ENCODE data around the gene HOXA9.

HOXA9 gene

GRCh38 chr7:27165089-27165995 is at the start of gene HOXA9:
Gene HOXA9, minus strand, starts transcription at chr7:27165537. Its CDS starts 80 bp downstream, at chr7:27165457.
- DNase-seq: no peak

- DNase-seq: no peak
Measured at GRCh38 chr7:27214239-27214950, 49.1 kb upstream of the HOXA9 start.

- no peak for DNase-seq
Measured at GRCh38 chr7:27213433-27214238, 48.3 kb upstream of the HOXA9 start.

DNA sequence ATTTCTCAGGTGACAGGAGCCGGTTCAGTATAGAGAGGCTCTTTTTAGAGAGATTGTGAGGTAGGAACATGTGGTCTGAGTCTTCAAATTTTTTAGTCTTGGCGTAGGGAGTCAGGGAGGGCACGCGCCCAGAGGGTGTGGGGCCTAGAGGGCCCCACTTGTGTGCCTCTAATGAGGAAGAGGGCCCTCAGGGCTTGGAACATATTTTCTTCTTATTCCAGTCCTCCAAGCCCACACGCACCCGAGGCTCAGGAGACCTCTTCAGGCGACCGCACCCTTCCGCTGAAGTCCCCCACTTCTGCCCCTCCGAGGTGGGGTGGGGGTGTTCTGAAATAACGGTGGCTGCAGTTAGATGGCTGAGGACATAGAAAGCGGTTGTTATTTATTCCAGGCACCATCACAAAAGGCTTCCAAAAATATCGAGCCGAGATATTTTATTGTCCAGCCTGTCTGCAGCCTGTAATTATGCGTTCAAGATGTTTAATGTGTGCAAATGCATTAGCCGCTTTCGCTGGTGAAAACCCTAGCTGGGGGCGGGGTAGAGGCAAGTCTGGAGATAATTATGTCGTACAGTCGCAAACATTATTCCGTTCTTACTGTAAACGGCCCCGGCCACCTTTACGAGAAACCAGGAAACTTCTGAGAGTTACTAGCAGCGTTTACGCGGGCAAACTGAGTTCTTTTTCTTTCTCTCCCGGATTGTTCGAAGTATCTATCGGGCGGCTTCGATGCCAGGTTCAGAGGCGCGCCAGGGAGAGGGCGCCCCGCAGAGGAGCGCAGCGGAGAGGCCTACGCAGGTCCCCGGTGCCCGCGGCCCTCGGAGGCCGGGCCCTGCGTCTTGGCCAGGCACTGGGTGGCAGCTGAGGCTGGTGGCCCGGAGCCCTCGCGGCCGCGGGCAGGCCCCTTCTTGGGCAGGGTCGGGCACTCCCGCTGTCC is 47.4 kb upstream of the HOXA9 start:
- no peak for DNase-seq

DNA sequence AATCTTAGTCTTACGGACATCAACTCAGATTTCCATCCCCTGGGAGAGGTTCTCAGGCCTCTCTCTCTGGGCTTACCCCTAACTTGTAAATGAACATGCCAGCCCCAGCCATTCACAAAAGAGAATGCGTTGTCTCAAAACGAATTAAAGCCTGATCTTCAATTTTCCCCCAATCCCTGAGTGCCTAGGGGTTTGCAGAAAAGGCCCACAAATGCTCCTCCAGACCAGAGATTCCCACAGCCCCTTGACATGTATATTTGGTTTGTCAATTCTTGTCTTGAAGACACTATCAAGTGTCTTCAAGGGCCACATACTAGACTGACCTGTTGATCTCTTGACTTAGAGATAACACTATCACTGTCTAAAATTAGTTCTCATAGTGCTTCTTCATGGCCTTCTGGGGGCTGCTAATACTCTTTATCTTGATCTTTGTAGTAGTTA is 46.4 kb upstream of the HOXA9 start:
- DNase-seq: no peak

GRCh38 chr7:27211084-27211446 is 45.7 kb upstream of the HOXA9 start:
- no peak for DNase-seq

GRCh38 chr7:27210441-27211083 is 45.2 kb upstream of the HOXA9 start:
- DNase-seq: no peak

GRCh38 chr7:27209933-27210440 is 44.6 kb upstream of the HOXA9 start:
- DNase-seq: no peak

- DNase-seq: no peak
Measured at GRCh38 chr7:27208998-27209397, 43.7 kb upstream of the HOXA9 start.

- DNase-seq: no peak
Measured at GRCh38 chr7:27207348-27207985, 42.1 kb upstream of the HOXA9 start.

- DNase-seq: no peak
Measured at GRCh38 chr7:27205325-27206280, 40.3 kb upstream of the HOXA9 start.

DNA sequence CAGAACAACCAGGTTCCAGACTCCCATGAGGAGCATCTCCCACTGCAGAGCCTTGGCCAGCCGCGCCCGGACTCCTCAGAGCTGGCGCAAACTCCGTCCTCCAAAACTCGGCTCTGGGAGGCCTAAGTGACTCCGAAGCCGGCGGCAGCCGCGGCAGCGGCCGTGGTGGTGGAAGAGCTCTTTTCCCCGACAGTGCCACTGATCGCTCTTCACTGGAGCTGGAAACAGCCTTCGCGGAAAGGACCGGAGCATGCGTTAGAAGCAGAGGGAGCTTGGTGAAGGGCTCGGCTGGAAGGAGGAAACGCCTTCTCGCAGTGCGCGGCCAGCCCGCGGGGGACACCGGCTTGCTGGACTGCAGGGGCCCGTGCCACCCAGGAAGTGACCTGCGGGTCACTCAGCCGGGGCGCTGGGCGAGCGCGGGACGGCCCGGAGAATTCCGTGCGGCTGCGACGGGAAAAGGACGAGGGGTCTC is 39.5 kb upstream of the HOXA9 start:
- no peak for DNase-seq

- DNase-seq: no peak
Measured at GRCh38 chr7:27203964-27204594, 38.7 kb upstream of the HOXA9 start.

- no peak for DNase-seq
Measured at GRCh38 chr7:27203365-27203953, 38.1 kb upstream of the HOXA9 start.

DNA sequence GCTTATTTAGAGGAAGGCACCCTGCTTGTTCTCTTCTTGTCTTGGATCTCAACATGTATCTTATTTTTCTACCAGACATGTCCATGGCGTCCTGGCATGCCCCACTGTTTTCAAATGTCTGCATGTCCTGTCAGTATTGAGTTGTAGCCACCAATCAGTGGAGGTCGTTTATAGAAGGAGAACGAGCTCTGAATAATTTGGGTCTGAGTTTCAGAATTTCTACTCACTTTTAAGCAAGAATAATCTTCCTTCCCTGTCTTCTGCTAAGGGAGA is 37.5 kb upstream of the HOXA9 start:
- DNase-seq: no peak

DNA sequence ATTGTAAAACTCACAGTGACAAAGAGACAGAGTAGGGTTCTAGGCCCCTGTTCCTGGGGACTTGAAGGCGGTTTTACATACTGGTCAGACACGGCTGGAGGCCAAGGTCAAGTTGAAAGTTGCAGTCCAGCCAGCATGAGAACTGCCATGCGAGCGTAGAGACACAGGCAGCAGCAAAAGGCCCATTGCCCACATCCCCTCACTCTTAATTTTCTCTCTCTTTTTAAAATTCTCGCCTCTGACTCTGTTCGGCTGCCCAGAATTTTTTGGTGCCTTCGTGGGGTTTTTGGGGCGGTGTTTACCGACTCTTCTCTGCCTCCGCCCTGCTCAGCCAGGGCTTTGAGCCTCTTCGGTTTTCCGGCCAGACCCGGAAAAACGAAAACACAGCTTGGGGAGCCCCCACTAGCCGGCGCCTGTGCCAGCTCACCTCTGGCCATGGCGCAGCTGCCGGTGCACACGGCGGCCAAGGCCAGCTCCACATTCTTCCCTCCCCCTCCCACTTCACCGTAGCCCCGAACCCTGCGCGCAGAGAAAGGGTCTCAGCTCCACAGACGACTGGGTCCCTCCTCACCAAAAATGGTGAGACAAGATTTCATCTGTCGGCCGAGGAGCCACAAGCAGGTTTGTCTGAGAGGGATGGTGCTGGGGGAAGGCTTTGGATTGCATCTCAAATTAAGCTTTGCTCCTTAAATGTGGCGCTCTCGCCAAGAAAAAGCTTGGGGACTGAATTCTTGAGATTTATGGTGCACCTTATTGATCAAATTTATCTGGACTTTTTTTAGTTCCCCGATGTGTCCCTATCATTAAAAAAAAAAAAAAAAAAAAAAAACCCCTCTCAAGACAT is 36.9 kb upstream of the HOXA9 start:
- DNase-seq: no peak

GRCh38 chr7:27201580-27202017 is 36.3 kb upstream of the HOXA9 start:
- no peak for DNase-seq

Measured in COR-L47 (cell line).